ENCODE data around the gene PEPD.
A peak's percentile ranks its signal among the peaks of the same experiment; 100 is the strongest.

PEPD gene

DNA sequence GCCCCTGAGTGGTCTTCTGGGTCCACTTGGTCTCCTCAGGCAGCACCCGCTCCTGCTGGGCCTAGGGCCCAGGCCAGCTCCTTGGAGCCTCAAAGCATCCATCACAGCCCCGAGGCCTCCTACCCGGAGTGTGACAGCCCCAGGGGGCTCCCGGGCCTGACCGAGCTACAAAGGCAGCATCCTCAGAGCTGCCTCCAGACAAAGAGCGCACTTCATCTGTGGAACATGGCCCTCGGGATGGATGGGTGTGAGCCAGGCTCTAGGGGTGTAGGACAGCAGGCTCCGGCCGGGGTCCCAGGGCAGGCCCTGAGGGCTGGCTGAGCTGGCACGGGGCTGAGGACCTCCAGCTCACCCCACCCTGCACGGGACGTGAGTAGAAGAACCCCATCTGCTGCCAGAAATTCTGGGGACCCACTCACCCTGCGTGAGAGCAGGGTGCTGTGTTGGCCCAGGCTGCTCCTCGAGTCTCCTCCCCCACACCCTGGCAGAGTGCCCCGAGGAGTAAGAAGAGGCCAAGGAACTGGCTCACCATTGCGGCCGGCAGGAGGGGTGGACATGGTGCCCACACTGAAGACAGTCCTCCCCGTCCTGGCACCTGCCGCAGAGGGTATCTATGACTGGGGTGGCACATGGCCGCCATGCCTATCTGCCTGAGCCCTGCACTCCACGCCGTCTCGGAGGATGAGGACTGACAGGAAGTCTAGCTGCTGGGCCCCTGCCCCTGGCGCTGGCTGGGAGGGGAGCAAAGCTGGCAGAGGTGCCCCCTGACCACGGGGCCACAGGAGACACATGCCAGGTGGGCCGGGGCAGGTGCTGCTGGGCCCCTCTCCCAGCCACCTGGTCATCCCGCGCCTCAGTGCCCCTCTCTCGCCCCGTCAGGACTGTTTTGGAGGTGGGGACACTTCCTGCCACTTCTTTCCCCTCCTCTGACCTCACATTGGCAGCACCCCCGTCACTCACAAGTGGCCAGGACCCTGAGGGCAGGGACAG, 125.7 kb downstream of the PEPD start:
- no peaks in the 10 kb centered on the region for H3K27me3 ChIP-seq (ENCODE audit: control insufficient read depth in 1 of 2, insufficient read depth in 2 of 2, low read length in 2 of 2)
- peaks cover 30% of the 10 kb centered on the region for H3K4me1 ChIP-seq (ENCODE audit: insufficient read depth, low read length)
- H3K36me3 ChIP-seq (ENCODE audit: insufficient read depth, low read length): no peaks in the 10 kb centered on the region
- no peak overlapping the region for H3K4me3 ChIP-seq (ENCODE audit: low read depth in 1 of 2, low read length in 2 of 2)
- no peaks in the 10 kb centered on the region for H3K9me3 ChIP-seq (ENCODE audit: low read length)
- no peak overlapping the region for H3K9ac ChIP-seq (ENCODE audit: low read length)
- no peak overlapping the region for H3K27ac ChIP-seq (ENCODE audit: low read depth, low read length)

DNA sequence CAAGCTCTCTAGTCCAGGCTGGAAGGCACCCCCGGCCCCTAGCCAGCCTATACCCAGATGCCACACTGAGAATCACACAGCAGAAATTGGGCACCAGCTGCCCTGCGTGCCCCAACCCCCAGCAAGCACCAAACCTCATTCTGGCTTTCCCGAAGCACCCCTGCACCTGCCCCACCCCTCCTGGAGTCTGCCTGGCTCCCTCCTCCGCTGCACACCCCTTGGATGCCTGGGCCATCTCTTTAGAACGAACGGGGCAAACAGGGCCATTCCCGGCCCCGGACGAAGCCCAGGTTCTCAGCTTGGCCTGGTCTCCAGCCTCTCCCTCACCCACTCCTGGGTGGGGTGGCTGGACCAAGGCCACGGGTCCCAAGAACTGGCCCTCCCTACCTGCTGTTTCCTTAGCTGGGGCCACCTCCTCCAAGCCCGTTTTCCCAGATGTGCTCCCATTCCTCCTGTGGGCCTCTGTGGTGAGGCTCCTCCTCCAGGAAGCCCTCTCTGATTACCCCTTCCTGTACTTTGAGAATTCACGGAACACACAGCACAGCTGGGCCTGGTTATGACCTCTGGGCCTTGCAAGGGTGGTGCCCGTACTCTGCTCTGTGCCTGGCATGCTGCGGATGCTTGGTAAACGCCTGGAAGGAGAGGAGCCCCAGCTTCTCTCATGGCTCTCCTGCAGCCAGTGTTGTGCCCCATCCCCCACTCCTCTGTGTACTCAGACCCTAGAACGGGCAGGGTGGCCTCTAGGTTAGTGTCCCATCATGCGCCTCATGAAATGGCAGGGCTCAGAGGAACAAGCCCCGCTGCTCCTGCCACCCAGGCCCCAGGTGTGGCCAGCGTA, 126.6 kb downstream of the PEPD start:
- no peak overlapping the region for H3K4me3 ChIP-seq (ENCODE audit: low read depth in 1 of 2, low read length in 2 of 2)
- no peak overlapping the region for H3K9ac ChIP-seq (ENCODE audit: low read length)
- H3K27ac ChIP-seq (ENCODE audit: low read depth, low read length): no peak overlapping the region
- H3K27me3 ChIP-seq (ENCODE audit: control insufficient read depth in 1 of 2, insufficient read depth in 2 of 2, low read length in 2 of 2): no peaks in the 10 kb centered on the region
- no peaks in the 10 kb centered on the region for H3K36me3 ChIP-seq (ENCODE audit: insufficient read depth, low read length)
- H3K9me3 ChIP-seq (ENCODE audit: low read length): no peaks in the 10 kb centered on the region
- peaks cover 39% of the 10 kb centered on the region for H3K4me1 ChIP-seq (ENCODE audit: insufficient read depth, low read length)

DNA sequence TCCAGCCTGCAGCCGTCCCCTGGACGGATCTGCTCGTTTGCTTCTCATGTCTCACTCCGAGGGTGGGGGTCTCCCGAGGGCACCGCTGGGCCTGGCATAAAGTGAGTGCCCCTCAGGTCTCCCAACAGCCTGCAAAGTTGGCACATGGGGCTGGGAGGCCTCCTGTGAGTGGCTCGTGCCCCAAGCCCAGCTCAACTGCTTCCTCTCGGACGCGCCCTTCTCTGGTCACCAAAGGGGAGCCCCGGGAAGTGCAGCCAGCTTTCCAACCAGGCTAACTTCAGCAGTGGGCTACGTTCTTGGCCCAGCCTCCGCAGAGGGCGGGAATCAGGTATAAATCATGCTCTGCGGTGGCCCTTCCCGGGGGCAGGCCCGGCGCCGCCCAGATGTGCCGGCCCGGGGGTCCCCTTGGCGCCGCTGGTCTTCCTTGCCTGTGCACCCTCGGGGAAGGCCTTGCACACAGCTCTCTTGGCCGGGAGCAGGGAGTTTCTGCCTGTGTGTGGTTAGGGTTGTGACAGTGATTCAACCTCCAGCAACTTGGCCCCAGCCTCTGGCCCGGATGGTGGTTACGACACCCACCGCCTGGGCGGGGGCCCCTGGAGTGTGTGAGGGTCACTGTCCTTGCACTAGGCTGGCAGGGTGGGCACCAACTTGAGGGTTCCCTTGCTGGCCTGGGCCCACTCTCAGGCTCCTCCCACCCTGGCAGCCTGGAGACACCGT, 127.4 kb downstream of the PEPD start:
- Histone ChIP-seq H3K9ac (ENCODE audit: low read length) (no peak overlapping the region), H3K27me3 (ENCODE audit: control insufficient read depth in 1 of 2, insufficient read depth in 2 of 2, low read length in 2 of 2) (no peaks in the 10 kb centered on the region), H3K9me3 (ENCODE audit: low read length) (no peaks in the 10 kb centered on the region), H3K36me3 (ENCODE audit: insufficient read depth, low read length) (no peaks in the 10 kb centered on the region), H3K4me1 (ENCODE audit: insufficient read depth, low read length) (peaks cover 47% of the 10 kb centered on the region), H3K4me3 (ENCODE audit: low read depth in 1 of 2, low read length in 2 of 2) (no peak overlapping the region), H3K27ac (ENCODE audit: low read depth, low read length) (no peak overlapping the region)

DNA sequence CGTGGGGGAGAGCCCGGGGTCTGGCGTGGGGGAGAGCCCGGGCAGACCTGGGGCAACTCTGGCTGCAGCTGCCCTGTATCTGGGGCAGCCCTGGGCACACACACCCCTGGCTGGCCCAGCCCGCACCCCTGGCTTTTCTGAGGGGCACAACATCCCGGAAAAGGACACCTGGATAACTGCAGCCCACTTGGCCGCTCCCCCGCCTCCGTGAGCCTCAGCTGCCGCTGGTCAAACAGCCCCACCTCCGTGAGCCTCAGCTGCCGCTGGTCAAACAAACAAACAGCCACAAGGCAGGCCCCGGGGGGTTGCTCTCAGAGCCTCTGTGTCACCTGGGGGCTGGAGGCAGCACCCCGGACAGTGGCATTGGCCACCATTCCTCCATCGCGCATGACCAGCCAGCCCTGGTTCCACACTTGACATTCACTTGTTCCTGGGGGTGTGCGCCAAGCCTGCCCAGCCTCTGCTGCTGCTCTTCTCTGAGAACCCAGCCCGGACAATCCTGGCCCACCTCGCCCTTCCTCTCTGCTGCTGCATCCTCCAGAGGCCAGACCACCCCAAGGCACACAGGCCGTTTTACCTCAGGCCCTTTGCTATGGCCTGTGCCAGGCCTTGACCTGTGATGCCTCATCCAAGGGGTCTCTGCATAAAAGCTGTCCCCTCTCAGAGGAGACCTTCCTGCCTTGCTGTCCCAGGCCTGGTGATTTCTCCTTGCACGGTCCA, 128.1 kb downstream of the PEPD start:
- H3K27ac ChIP-seq (ENCODE audit: low read depth, low read length): no peak overlapping the region
- H3K4me1 ChIP-seq (ENCODE audit: insufficient read depth, low read length): peaks cover 54% of the 10 kb centered on the region
- no peaks in the 10 kb centered on the region for H3K27me3 ChIP-seq (ENCODE audit: control insufficient read depth in 1 of 2, insufficient read depth in 2 of 2, low read length in 2 of 2)
- H3K9ac ChIP-seq (ENCODE audit: low read length): no peak overlapping the region
- no peaks in the 10 kb centered on the region for H3K9me3 ChIP-seq (ENCODE audit: low read length)
- H3K4me3 ChIP-seq (ENCODE audit: low read depth in 1 of 2, low read length in 2 of 2): no peak overlapping the region
- H3K36me3 ChIP-seq (ENCODE audit: insufficient read depth, low read length): no peaks in the 10 kb centered on the region

DNA sequence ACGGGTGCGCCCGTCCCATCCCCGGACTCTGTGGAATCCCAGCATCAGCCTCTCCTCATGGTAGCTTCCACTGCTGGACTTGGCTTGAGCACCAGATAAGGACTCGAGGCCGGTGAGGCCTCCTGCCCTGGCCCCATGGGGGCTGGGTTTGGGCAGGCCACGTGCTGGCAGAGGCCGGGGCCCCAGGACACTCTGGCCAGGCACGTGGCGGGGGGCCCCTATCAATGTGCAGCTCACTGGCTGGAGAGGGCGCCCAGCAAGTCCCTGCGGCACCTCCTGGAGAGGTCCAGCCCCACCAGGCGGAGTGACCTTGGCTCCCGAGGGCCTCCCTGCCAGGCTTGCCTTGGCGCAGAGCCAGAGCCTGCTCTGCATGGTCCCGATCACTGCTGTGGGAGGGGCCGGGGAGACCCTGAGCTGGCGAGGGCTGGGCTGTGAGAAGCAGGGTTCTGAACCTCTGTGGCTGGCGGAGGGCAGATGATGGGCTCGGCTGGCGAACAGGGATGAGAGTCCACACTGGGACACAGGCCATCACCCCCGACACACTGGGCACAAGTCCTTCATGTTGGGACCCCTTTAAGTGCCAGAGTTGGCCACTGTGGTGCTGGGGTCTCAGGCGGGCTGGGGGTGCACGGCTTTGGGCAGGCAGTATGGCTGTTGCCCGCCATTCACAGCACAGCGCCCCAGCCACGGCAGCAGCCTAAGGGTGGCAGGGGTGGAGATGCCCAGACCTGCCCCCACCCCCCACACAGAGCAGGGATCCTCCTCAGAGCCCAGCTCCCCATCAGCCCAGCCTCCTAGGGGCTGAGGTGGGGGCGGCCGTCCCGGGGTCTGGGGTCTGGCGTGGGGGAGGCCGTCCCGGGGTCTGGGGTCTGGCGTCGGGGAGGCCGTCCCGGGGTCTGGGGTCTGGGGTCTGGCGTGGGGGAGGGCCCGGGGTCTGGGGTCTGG, 129.0 kb downstream of the PEPD start:
- Histone ChIP-seq H3K4me1 (ENCODE audit: insufficient read depth, low read length) (peaks cover 58% of the 10 kb centered on the region), H3K27ac (ENCODE audit: low read depth, low read length) (no peak overlapping the region), H3K4me3 (ENCODE audit: low read depth in 1 of 2, low read length in 2 of 2) (no peak overlapping the region)

GRCh38 chr19:33391631-33392249, 129.9 kb downstream of the PEPD start:
- Histone ChIP-seq H3K36me3 (ENCODE audit: insufficient read depth, low read length) (no peaks in the 10 kb centered on the region), H3K4me3 (ENCODE audit: low read depth in 1 of 2, low read length in 2 of 2) (no peak overlapping the region)

More for the DNA sequence above, 129.0 kb downstream of the PEPD start:
- Histone ChIP-seq H3K27me3 (ENCODE audit: control insufficient read depth in 1 of 2, insufficient read depth in 2 of 2, low read length in 2 of 2) (no peaks in the 10 kb centered on the region), H3K9ac (ENCODE audit: low read length) (no peak overlapping the region), H3K36me3 (ENCODE audit: insufficient read depth, low read length) (no peaks in the 10 kb centered on the region), H3K9me3 (ENCODE audit: low read length) (no peaks in the 10 kb centered on the region)

DNA sequence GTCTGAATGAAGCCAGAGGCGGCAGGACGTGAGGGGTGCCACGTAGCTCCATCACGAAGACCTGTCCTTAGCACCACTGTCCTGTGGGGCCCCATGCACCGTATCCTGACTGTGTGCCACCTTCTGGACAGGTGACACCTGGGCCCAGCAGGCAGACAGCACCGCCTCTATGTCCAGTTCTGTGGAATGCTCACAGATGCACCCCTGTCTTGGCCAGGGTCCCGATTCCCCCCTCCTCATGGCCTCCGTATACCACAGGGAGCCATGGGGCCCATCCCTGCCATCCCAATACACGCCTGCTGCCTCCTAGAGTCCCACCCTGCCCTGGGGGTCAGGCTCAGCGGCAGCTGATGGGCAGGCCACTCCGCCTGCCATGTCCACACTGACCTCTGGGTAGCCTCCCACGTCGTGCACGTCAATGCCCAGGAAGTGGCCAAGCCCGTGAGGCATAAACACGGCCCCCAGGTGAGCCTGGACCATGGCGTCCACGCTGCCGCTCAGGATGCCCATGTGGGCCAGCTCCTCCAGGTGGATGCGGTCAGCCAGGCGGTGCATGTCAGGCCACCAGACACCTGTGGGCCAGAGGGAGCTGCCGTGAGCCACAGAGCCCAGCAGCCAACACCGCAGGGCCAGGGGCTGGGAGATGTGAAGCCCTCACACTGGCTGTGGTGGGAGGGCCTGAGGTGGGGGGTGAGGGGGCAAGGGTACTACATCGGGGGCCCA, 130.5 kb downstream of the PEPD start:
- peak overlapping the region; percentile 19 for H3K27ac ChIP-seq (ENCODE audit: low read depth, low read length)
- peaks cover 58% of the 10 kb centered on the region for H3K4me1 ChIP-seq (ENCODE audit: insufficient read depth, low read length)
- H3K36me3 ChIP-seq (ENCODE audit: insufficient read depth, low read length): no peaks in the 10 kb centered on the region
- H3K27me3 ChIP-seq (ENCODE audit: control insufficient read depth in 1 of 2, insufficient read depth in 2 of 2, low read length in 2 of 2): no peaks in the 10 kb centered on the region
- no peak overlapping the region for H3K9ac ChIP-seq (ENCODE audit: low read length)
- H3K9me3 ChIP-seq (ENCODE audit: low read length): no peaks in the 10 kb centered on the region
- H3K4me3 ChIP-seq (ENCODE audit: low read depth in 1 of 2, low read length in 2 of 2): no peak overlapping the region

More at GRCh38 chr19:33391631-33392249, 129.9 kb downstream of the PEPD start:
- no peak overlapping the region for H3K9ac ChIP-seq (ENCODE audit: low read length)
- peaks cover 58% of the 10 kb centered on the region for H3K4me1 ChIP-seq (ENCODE audit: insufficient read depth, low read length)
- H3K9me3 ChIP-seq (ENCODE audit: low read length): no peaks in the 10 kb centered on the region
- H3K27ac ChIP-seq (ENCODE audit: low read depth, low read length): no peak overlapping the region
- no peaks in the 10 kb centered on the region for H3K27me3 ChIP-seq (ENCODE audit: control insufficient read depth in 1 of 2, insufficient read depth in 2 of 2, low read length in 2 of 2)

GRCh38 chr19:33390101-33390907, 131.3 kb downstream of the PEPD start:
- Histone ChIP-seq H3K9ac (ENCODE audit: low read length) (no peak overlapping the region), H3K4me1 (ENCODE audit: insufficient read depth, low read length) (peaks cover 51% of the 10 kb centered on the region), H3K27ac (ENCODE audit: low read depth, low read length) (peak overlapping the region; percentile 19), H3K36me3 (ENCODE audit: insufficient read depth, low read length) (no peaks in the 10 kb centered on the region), H3K9me3 (ENCODE audit: low read length) (no peaks in the 10 kb centered on the region), H3K4me3 (ENCODE audit: low read depth in 1 of 2, low read length in 2 of 2) (no peak overlapping the region), H3K27me3 (ENCODE audit: control insufficient read depth in 1 of 2, insufficient read depth in 2 of 2, low read length in 2 of 2) (no peaks in the 10 kb centered on the region)

Data from muscle layer of colon (tissue), 2 donors.